Panc1 (cell line): Measurements from ENCODE around the gene MT1B. TPM values are rescaled to one million over a fixed set of nuclear protein-coding genes. Genes with fewer than 3 reads are reported as not detected.
A peak's percentile ranks its signal among the peaks of the same experiment; 100 is the strongest.
"Not testable (repeated sequence)": the region's sequence is repeated elsewhere in the genome, so short reads cannot be mapped to it uniquely, and the experiment has no call there.

Source experiments
- ATAC-seq: fragments of 200-7000 bp; cut with Tn5 transposase; 2 replicates; pipeline ENCODE4 v1.9.1; 2020; ENCODE audit warnings: mild to moderate bottlenecking, moderate library complexity
- BruUV-seq: library from RNA; stranded (reverse); fragments of 400-500 nt; replicated peaks from 2 replicates; lab custom pipeline; 2021; lab: Mats Ljungman, UMichigan
- CTCF ChIA-PET: fragments of 300-600 bp; sonication (Branson Sonifier 250); formaldehyde crosslinking; loops from one replicate; lab custom pipeline; 2022; ENCODE audit warnings: antibody characterized with exemption; lab: Charles Lee
- POLR2A ChIA-PET: fragments of 300-600 bp; sonication (Branson Sonifier 250); formaldehyde crosslinking; loops from one replicate; lab custom pipeline; 2022; ENCODE audit warnings: antibody characterized with exemption; lab: Charles Lee
- DNase-seq: peaks from one replicate; pipeline ENCODE4 v3.0.0-alpha.2; 2010; ENCODE audit warnings: low read depth, low spot score
- H3K27ac ChIP-seq: 2 replicates; pipeline ENCODE4 v1.5.1; 2011; ENCODE audit warnings: mild to moderate bottlenecking, low read length, inconsistent platforms
- H3K27me3 ChIP-seq: fragments of 200-500 bp; sonication (Bioruptor generic); 2 replicates; pipeline ENCODE4 v1.6.0; 2014; ENCODE audit warnings: low read length, inconsistent platforms; ENCODE audit not compliant: control insufficient read depth, insufficient read depth
- H3K36me3 ChIP-seq: fragments of 200-500 bp; sonication (Bioruptor generic); 2 replicates; pipeline ENCODE4 v1.5.1; 2014; ENCODE audit warnings: inconsistent platforms, mild to moderate bottlenecking, low read length, moderate library complexity; ENCODE audit not compliant: control insufficient read depth, insufficient read depth
- H3K4me1 ChIP-seq: 2 replicates; pipeline ENCODE4 v1.5.1; 2011; ENCODE audit warnings: inconsistent platforms, mild to moderate bottlenecking, low read length, moderate library complexity; ENCODE audit not compliant: control insufficient read depth, insufficient read depth
- H3K4me3 ChIP-seq, 2 experiments: 2 replicates each; pipeline ENCODE4 v1.5.1; 2011 to 2012; ENCODE audit warnings: low read depth in 2 of 2, low read length in 2 of 2, mild to moderate bottlenecking in 2 of 2, inconsistent platforms in 1 of 2, moderate library complexity in 1 of 2
- H3K9me3 ChIP-seq: fragments of 200-500 bp; sonication (Bioruptor generic); 2 replicates; pipeline ENCODE4 v1.5.1; 2014; ENCODE audit warnings: low read depth, mild to moderate bottlenecking, inconsistent platforms, low read length, moderate library complexity; ENCODE audit not compliant: control insufficient read depth, insufficient read depth
- CTCF ChIP-seq: fragments of 450-650 bp; IDR thresholded peaks from 2 replicates; pipeline ENCODE4 v1.5.1; 2017; ENCODE audit warnings: mild to moderate bottlenecking
- POLR2AphosphoS5 ChIP-seq: IDR thresholded peaks from 2 replicates; pipeline ENCODE4 v1.6.1; 2012; ENCODE audit warnings: mild to moderate bottlenecking, low read depth, low read length, moderate library complexity
- SIN3A ChIP-seq: IDR thresholded peaks from 2 replicates; pipeline ENCODE4 v1.6.1; 2012; ENCODE audit warnings: low read depth, mild to moderate bottlenecking, low read length, moderate library complexity, borderline replicate concordance; ENCODE audit not compliant: insufficient read depth
- TCF7L2 ChIP-seq: IDR thresholded peaks from 2 replicates; pipeline ENCODE4 v1.6.1; 2011; ENCODE audit warnings: mild to moderate bottlenecking, low read depth, low read length, inconsistent platforms
- in situ Hi-C: cut with HindIII; loops from 2 replicates; pipeline ENCODE4 v1.10.0; 2016; ENCODE audit warnings: low sequenced_read_pairs, low pct_unique_long_range_greater_than_20kb
- intact Hi-C: fragments of 100-400 bp; cut with micrococcal nuclease; formaldehyde crosslinking; loops from one replicate; pipeline ENCODE4 v1.10.0; 2022; ENCODE audit not compliant: unreplicated experiment
- total RNA-seq: library from RNA; stranded (reverse); gene quantifications from one replicate; pipeline ENCODE4 v1.2.1, GENCODE V29; 2021; ENCODE audit not compliant: unreplicated experiment
- TF ChIP-seq, protein P1 (sequence below), 2 experiments: IDR thresholded peaks; 2 replicates each; pipeline ENCODE4 v1.6.1; 2011 to 2012; ENCODE audit warnings: low read depth in 2 of 2, control low read depth in 1 of 2, low read length in 1 of 2, mild to moderate bottlenecking in 1 of 2, moderate library complexity in 1 of 2; ENCODE audit not compliant: insufficient read depth in 1 of 2

Gene MT1B
- total RNA-seq, 1 experiment from 2014 or later, result not detected

DNA sequence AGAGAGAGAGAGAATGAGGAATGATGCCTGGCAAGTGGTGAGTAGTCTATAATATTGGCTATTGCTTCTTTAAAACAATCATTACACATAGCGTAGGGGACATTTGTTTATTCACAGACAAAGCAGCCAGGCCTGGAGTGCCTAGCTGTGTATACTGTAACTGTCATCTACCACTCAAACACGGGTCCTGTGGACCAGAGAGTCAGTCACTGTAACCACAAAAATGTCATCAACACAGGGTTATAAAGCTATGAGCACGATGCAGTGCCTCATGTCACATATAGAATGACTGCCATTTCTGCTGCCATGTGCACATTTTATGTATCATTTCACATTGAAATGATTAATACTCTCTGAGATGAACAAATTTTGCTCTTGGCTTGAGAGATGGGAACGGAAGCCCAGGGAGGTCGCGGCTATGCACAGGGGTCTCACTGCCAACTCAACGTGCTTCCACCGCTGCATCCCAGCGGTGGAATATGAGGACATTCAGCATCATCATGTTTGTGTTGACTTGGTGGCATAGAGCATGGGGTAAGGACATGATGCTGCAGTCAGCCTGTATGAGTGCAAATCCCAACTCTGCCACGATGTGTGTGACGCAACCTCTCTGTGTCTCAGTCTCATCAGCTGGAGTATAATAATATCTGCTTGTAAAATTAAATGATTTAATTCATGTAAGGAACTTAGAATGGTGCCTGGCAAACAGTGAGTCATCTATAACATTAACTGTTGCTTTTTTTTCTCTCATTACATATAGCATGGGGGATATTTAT lies 21.3 kb downstream of the MT1B start:
- ChIA-PET CTCF (interaction anchor here (0.6 to 1.4 kb wide), 2 partner anchors 23 to 29 kb away, joined by 5 to 6 read pairs; no protein-coding TSS in a partner anchor), POLR2A (interaction anchor here (0.6 kb wide), 1 partner anchor 44 kb away, joined by 3 read pairs; no protein-coding TSS in a partner anchor)
- intact Hi-C loops (no loop called here), in situ Hi-C loops (no loop called here)
- BruUV-seq, result no TSS peak
- Histone ChIP-seq H3K36me3 (no peaks in the 10 kb centered on the region), H3K27ac (no peak overlapping the region), H3K4me3 (no peak overlapping the region), H3K27me3 (no peaks in the 10 kb centered on the region), H3K4me1 (no peaks in the 10 kb centered on the region), H3K9me3 (no peaks in the 10 kb centered on the region)
- no peak for TF ChIP-seq SIN3A
- TF ChIP-seq, protein P1, sequence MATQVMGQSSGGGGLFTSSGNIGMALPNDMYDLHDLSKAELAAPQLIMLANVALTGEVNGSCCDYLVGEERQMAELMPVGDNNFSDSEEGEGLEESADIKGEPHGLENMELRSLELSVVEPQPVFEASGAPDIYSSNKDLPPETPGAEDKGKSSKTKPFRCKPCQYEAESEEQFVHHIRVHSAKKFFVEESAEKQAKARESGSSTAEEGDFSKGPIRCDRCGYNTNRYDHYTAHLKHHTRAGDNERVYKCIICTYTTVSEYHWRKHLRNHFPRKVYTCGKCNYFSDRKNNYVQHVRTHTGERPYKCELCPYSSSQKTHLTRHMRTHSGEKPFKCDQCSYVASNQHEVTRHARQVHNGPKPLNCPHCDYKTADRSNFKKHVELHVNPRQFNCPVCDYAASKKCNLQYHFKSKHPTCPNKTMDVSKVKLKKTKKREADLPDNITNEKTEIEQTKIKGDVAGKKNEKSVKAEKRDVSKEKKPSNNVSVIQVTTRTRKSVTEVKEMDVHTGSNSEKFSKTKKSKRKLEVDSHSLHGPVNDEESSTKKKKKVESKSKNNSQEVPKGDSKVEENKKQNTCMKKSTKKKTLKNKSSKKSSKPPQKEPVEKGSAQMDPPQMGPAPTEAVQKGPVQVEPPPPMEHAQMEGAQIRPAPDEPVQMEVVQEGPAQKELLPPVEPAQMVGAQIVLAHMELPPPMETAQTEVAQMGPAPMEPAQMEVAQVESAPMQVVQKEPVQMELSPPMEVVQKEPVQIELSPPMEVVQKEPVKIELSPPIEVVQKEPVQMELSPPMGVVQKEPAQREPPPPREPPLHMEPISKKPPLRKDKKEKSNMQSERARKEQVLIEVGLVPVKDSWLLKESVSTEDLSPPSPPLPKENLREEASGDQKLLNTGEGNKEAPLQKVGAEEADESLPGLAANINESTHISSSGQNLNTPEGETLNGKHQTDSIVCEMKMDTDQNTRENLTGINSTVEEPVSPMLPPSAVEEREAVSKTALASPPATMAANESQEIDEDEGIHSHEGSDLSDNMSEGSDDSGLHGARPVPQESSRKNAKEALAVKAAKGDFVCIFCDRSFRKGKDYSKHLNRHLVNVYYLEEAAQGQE (IDR thresholded peaks at IDR 0.05; ENCODE audit: insufficient read depth in 1 of 2, low read depth in 2 of 2, low read length in 1 of 2), result no peak
- no peak for TF ChIP-seq TCF7L2
- no peak for TF ChIP-seq POLR2AphosphoS5
- TF ChIP-seq CTCF, result no peak
- DNase-seq (no peak), ATAC-seq (no peak)

DNA sequence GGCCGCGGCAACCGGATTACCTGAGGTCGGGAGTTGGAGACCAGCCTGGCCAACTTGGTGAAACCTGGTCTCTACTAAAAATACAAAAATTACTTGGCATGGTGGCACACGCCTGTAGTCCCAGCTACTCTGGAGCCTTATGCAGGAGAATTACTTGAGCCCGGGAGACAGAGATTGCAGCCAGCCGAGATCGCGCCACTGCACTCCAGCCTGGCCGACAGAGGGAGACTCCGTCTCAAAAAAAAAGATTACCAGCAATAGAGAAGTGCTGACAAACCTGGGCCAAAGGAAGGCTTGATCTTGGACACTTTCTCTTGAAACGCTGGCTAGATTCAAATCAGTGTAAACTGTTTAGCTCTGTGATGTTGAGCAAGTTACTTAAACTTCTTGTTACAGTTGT lies 22.2 kb downstream of the MT1B start:
- ChIA-PET CTCF (interaction anchor here (0.7 to 1.4 kb wide), 3 partner anchors 28 to 876 kb away, joined by 3 to 6 read pairs (median 3); no protein-coding TSS in a partner anchor), POLR2A (interaction anchor here (0.7 kb wide), 1 partner anchor 72 kb away, joined by 3 read pairs; no protein-coding TSS in a partner anchor)
- H3K36me3 ChIP-seq, result no peaks in the 10 kb centered on the region
- no peak overlapping the region for H3K4me3 ChIP-seq
- intact Hi-C loops, result no loop called here
- no peaks in the 10 kb centered on the region for H3K4me1 ChIP-seq
- BruUV-seq, result no TSS peak
- no peaks in the 10 kb centered on the region for H3K9me3 ChIP-seq
- DNase-seq (no peak), ATAC-seq (peak; percentile 81; the same call in 1 of the 2 replicates)
- H3K27ac ChIP-seq, result no peak overlapping the region
- TF ChIP-seq CTCF (peak; percentile 82), SIN3A (no peak)
- H3K27me3 ChIP-seq, result no peaks in the 10 kb centered on the region
- in situ Hi-C loops, result no loop called here

DNA sequence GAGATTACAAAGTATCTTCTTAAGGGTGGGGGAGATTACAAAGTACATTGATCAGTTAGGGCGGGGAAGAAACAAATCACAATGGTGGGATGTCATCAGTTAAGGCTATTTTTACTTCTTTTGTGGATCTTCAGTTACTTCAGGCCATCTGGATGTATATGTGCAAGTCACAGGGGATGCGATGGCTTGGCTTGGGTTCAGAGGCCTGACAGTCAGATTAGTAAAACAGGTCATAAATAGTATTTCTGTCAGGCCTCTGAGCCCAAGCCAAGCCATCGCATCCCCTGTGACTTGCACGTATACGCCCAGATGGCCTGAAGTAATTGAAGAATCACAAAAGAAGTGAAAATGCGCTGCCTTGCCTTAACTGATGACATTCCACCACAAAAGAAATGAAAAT lies 22.9 kb downstream of the MT1B start:
- H3K27ac ChIP-seq, H3K9me3 ChIP-seq, DNase-seq, BruUV-seq, H3K4me3 ChIP-seq, POLR2A ChIA-PET, H3K36me3 ChIP-seq, in situ Hi-C loops, ATAC-seq, intact Hi-C loops, H3K27me3 ChIP-seq, H3K4me1 ChIP-seq: not testable (repeated sequence)
- CTCF ChIA-PET, result interaction anchor here (1.4 kb wide), 1 partner anchor 27 kb away, joined by 6 read pairs; no protein-coding TSS in a partner anchor
